CD4-positive, alpha-beta T cell (primary cell): ENCODE data around the gene IGFBP7. TPM values are rescaled to one million over a fixed set of nuclear protein-coding genes. Genes with fewer than 3 reads are reported as not detected.

ENCODE experiments used
- ATAC-seq: fragments of 200-7000 bp; cut with Tn5 transposase; one replicate; pipeline ENCODE4 v1.10.0; 2022; ENCODE audit warnings: mild to moderate bottlenecking; ENCODE audit not compliant: poor library complexity
- CTCF ChIA-PET: fragments of 350-600 bp; sonication (Branson Sonifier 250); formaldehyde crosslinking; loops from one replicate; lab custom pipeline; 2021; ENCODE audit warnings: antibody characterized with exemption, inconsistent platforms; lab: Charles Lee
- POLR2A ChIA-PET: fragments of 350-600 bp; sonication (Branson Sonifier 250); formaldehyde crosslinking; loops from one replicate; lab custom pipeline; 2021; ENCODE audit warnings: antibody characterized with exemption, inconsistent platforms; lab: Charles Lee
- DNase-seq, 14 experiments: peaks; one replicate each; pipeline ENCODE4 v3.0.0-alpha.2; 2013 to 2020; ENCODE audit warnings: mixed read lengths in 2 of 14
- H3K27ac ChIP-seq, 2 donors: one replicate each; pipeline versions ENCODE4 v1.5.1 to v1.7.0; 2013; ENCODE audit warnings: low read length in 2 of 2, low read depth in 1 of 2, mild to moderate bottlenecking in 1 of 2
- H3K27me3 ChIP-seq, 2 experiments: 1 replicate in 1 of 2; 2 replicates in 1 of 2; pipeline versions ENCODE4 v1.6.1 to v1.7.0; 2013; ENCODE audit warnings: low read length in 2 of 2, control low read depth in 1 of 2, mild to moderate bottlenecking in 1 of 2, moderate library complexity in 1 of 2; ENCODE audit not compliant: insufficient read depth in 2 of 2, control insufficient read depth in 1 of 2
- H3K36me3 ChIP-seq: one replicate; pipeline ENCODE4 v1.6.1; 2013; ENCODE audit warnings: low read length, control low read depth; ENCODE audit not compliant: insufficient read depth
- H3K4me1 ChIP-seq: one replicate; pipeline ENCODE4 v1.6.1; 2013; ENCODE audit warnings: low read length, control low read depth; ENCODE audit not compliant: insufficient read depth
- H3K4me3 ChIP-seq: one replicate; pipeline ENCODE4 v1.5.1; 2013; ENCODE audit warnings: mild to moderate bottlenecking, low read length, moderate library complexity
- H3K9me3 ChIP-seq, 2 experiments: 1 replicate in 1 of 2; 2 replicates in 1 of 2; pipeline versions ENCODE4 v1.6.1 to v1.7.0; 2013; ENCODE audit warnings: low read length in 2 of 2, mild to moderate bottlenecking in 2 of 2, control low read depth in 1 of 2, moderate library complexity in 1 of 2; ENCODE audit not compliant: control insufficient read depth in 1 of 2, insufficient read depth in 1 of 2
- H3K27ac Mint-ChIP-seq: one replicate; pipeline ENCODE4 v1.8.0; 2020; ENCODE audit warnings: mixed read lengths
- H3K27me3 Mint-ChIP-seq: one replicate; pipeline ENCODE4 v1.8.0; 2021; ENCODE audit warnings: mixed read lengths
- H3K36me3 Mint-ChIP-seq: one replicate; pipeline ENCODE4 v1.8.0; 2021; ENCODE audit warnings: low read depth, mixed read lengths
- H3K4me1 Mint-ChIP-seq: one replicate; pipeline ENCODE4 v1.8.0; 2021; ENCODE audit warnings: low read depth, mixed read lengths
- H3K4me3 Mint-ChIP-seq: one replicate; pipeline ENCODE4 v1.8.0; 2020; ENCODE audit warnings: mild to moderate bottlenecking, mixed read lengths
- H3K9me3 Mint-ChIP-seq: one replicate; pipeline ENCODE4 v1.8.0; 2020; ENCODE audit warnings: mixed read lengths
- intact Hi-C, 2 experiments: fragments of 100-400 bp; cut with DNase I in 1 of 2; cut with micrococcal nuclease in 1 of 2; formaldehyde crosslinking; loops; one replicate each; pipeline versions ENCODE4 v1.15.1 to v1.9.0; 2023 to 2025; cut with DNase I, micrococcal nuclease
- total RNA-seq, 174 experiments: library from RNA in 2 of 174; stranded (reverse) in 2 of 174; gene quantifications; one replicate each; pipeline ENCODE4 v1.2.3 and lab custom pipeline; 2021 to 2026
- TF ChIP-seq, protein P1 (sequence below): fragments of 200-600 bp; IDR thresholded peaks from one replicate; pipeline ENCODE4 v1.8.0; 2022; ENCODE audit warnings: antibody characterized with exemption, mild to moderate bottlenecking

IGFBP7 gene
- total RNA-seq, 2 experiments from 2014 or later = 0.45 TPM; not detected in 1

DNA sequence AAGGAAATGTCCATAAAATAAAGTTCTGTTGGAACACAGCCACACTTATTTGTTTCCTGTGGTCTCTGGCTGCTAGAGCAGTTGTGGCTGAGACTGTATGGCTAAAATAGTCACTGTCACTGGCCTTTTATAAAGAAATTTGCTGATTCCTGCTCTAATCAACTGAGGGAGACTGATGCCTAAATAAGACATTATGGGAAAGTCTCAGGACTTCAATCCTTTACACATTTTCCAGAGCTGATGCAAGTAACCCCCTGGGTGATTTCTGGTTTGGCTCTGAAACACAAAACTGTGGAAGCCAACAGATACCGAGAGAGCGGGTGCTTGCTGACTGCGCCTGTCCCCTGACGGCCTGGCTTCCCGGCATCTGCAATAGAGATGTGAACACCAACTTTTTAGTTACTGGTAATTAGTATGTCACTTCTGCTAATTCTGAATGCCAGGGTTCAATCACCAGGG lies 67.4 kb downstream of the IGFBP7 start:
- intact Hi-C loops = no loop called here

DNA sequence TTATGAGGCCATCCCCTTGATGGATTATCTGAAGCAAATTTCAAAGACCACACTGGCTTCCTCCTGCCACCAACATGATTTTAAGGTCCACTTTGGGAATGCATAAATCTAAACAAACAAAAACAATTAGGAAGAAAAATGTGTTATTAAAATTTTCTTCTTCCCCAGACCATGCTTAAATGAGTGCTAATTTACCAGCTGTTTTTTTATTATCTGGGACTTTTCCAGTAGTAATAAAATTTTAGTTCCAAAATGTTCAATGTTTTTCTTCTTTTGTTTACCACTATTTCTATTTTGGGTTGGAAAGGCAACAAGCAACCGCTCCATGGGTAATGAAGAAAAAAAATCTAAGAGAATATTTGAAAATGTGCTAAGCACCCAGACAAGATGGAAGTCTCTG lies 69.2 kb downstream of the IGFBP7 start:
- intact Hi-C loops = no loop called here
- no peaks in the 10 kb centered on the region for H3K36me3 ChIP-seq
- ChIA-PET CTCF (no interaction called here), POLR2A (no interaction called here)
- H3K27me3 ChIP-seq = peaks cover 6 to 20% of the 10 kb centered on the region in 2 experiments
- TF ChIP-seq, protein P1, sequence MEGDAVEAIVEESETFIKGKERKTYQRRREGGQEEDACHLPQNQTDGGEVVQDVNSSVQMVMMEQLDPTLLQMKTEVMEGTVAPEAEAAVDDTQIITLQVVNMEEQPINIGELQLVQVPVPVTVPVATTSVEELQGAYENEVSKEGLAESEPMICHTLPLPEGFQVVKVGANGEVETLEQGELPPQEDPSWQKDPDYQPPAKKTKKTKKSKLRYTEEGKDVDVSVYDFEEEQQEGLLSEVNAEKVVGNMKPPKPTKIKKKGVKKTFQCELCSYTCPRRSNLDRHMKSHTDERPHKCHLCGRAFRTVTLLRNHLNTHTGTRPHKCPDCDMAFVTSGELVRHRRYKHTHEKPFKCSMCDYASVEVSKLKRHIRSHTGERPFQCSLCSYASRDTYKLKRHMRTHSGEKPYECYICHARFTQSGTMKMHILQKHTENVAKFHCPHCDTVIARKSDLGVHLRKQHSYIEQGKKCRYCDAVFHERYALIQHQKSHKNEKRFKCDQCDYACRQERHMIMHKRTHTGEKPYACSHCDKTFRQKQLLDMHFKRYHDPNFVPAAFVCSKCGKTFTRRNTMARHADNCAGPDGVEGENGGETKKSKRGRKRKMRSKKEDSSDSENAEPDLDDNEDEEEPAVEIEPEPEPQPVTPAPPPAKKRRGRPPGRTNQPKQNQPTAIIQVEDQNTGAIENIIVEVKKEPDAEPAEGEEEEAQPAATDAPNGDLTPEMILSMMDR = no peak
- Mint-ChIP-seq H3K27ac (no peak overlapping the region), H3K4me1 (no peaks in the 10 kb centered on the region), H3K27me3 (peaks cover 28% of the 10 kb centered on the region), H3K36me3 (no peaks in the 10 kb centered on the region), H3K4me3 (no peak overlapping the region), H3K9me3 (no peaks in the 10 kb centered on the region)
- H3K9me3 ChIP-seq = no peaks in the 10 kb centered on the region
- no peak for ATAC-seq
- no peaks in the 10 kb centered on the region for H3K4me1 ChIP-seq
- no peak overlapping the region for H3K4me3 ChIP-seq
- no peak overlapping the region for H3K27ac ChIP-seq
- no peak for DNase-seq

More for the DNA sequence above, 67.4 kb downstream of the IGFBP7 start:
- POLR2A ChIA-PET = no interaction called here
- TF ChIP-seq, protein P1 = no peak
- Mint-ChIP-seq H3K9me3 (no peaks in the 10 kb centered on the region), H3K4me1 (no peaks in the 10 kb centered on the region), H3K27me3 (peaks cover 37% of the 10 kb centered on the region), H3K27ac (no peak overlapping the region), H3K36me3 (no peaks in the 10 kb centered on the region), H3K4me3 (no peak overlapping the region)
- peaks cover 7 to 20% of the 10 kb centered on the region in 2 experiments for H3K27me3 ChIP-seq
- H3K36me3 ChIP-seq = no peaks in the 10 kb centered on the region
- no peak overlapping the region for H3K4me3 ChIP-seq
- DNase-seq (no peak), ATAC-seq (no peak)
- no peaks in the 10 kb centered on the region for H3K4me1 ChIP-seq
- no peak overlapping the region for H3K27ac ChIP-seq
- H3K9me3 ChIP-seq = no peaks in the 10 kb centered on the region
- CTCF ChIA-PET = no interaction called here

DNA sequence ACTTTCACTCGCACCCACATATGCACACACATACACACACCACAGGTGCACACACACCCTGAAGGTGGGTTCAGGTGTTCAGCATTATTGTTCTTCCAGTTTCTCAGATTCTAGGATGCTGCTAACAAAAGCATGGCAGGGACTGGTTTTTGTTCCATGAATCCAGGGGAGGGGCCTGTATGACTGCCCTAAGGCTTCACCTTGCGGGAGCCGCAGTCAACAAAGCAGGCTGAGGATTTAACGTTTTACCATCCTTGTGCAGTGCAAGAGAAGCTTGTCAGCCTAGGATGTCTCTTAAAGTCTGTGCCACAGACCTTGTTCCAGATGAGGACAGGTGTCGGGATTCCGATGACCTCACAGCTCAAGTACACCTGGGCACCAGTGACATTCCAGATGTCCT lies 69.7 kb downstream of the IGFBP7 start:
- TF ChIP-seq, protein P1 = no peak
- H3K36me3 ChIP-seq = no peaks in the 10 kb centered on the region
- no peak overlapping the region for H3K4me3 ChIP-seq
- H3K27ac Mint-ChIP-seq = no peak overlapping the region
- POLR2A ChIA-PET = no interaction called here
- intact Hi-C loops = no loop called here
- no peaks in the 10 kb centered on the region for H3K4me1 ChIP-seq
- H3K27me3 ChIP-seq = peaks cover 4 to 20% of the 10 kb centered on the region in 2 experiments
- no peak overlapping the region for H3K4me3 Mint-ChIP-seq
- H3K27ac ChIP-seq = no peak overlapping the region
- H3K36me3 Mint-ChIP-seq = no peaks in the 10 kb centered on the region
- H3K9me3 ChIP-seq = no peaks in the 10 kb centered on the region
- CTCF ChIA-PET = no interaction called here
- H3K4me1 Mint-ChIP-seq = no peaks in the 10 kb centered on the region
- no peak for DNase-seq
- H3K27me3 Mint-ChIP-seq = peaks cover 27% of the 10 kb centered on the region
- no peak for ATAC-seq
- no peaks in the 10 kb centered on the region for H3K9me3 Mint-ChIP-seq
